Stimulated activated CD4-positive, alpha-beta T cell treated with anti-CD3 and anti-CD28 coated beads, Interleukin-15, amount 100 ng/mL, for 24 hours (primary cell): ENCODE measurements around the gene PREX1.

Experiments used
- DNase-seq: peaks from one replicate; pipeline ENCODE4 v3.0.0-alpha.2; 2020

The PREX1 gene

DNA sequence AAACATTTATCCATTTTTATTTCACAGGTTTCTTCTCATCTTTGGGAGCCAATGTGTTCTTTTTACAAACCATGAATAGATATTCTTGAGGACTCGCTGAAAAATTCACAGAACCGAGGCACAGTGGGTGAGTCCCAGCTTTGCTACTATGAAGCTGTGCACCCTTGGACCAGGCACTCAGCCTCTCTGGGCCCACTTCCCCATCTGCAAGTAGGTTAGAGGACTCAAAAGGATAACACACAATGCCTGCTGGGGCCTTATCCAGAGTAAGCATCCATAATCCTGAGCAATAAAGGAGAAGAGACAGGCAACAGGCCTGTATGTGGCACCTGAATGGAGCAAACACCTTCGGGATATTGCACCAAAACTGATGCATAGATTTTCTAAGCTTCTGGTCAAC, 153.3 kb downstream of the PREX1 start:
- DNase-seq: no peak

DNA sequence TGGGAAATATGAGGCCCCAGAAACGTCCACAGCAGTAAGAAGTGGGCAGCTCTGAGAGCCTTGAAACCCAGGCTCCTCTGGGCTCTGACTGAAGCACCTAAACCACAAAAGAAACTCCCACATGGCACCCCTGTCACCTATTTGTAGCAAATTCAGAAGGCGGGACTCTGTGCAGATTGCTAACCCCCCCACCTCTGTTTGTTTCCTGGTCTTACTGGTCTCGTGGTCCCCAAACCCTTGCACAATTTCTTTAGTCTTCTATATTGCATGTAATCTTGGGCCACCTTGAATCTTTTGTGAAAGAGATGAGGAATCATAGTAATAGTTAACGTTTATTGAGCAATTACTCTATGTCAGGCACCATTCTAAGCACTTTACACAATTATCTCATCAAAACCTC, 154.3 kb downstream of the PREX1 start:
- DNase-seq: no peak

DNA sequence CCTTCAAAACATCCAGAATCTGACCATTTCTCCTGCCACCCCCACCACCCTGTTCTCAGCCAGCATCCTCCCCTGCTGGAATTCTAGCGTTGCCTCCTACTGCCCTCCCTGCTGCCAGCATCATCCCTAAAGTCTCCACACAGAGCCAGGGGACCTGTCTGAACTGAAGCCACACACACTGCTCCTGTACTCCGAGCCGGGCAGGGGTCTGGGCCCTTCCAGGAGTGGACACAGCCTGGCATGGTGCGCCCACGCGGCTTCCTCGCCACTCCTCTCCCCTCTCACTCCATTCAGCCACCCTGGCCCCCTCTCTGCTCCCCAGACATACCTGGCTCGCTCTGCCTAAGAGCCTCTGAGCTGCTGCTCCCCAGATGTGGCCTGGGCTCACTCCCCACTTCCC, 155.5 kb downstream of the PREX1 start:
- no peak for DNase-seq

DNA sequence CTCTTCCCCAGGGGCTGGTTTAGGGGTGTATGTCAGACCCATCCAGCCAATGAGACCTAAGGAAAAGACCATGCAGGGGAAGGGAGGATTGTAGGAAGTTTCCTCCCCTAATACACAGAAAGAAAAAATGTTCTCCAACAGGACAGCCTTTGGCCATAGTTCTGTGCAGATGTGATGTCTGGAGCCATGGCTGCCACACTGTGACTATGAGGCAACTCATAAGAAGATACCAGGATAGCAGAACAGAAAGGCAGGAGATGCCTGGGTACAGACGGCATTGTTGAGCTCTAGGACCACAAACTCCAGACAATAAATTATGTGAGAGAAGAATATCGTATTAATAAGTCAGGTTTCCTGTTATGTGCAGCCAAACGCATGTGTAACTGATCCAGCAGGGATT, 156.7 kb downstream of the PREX1 start:
- no peak for DNase-seq

DNA sequence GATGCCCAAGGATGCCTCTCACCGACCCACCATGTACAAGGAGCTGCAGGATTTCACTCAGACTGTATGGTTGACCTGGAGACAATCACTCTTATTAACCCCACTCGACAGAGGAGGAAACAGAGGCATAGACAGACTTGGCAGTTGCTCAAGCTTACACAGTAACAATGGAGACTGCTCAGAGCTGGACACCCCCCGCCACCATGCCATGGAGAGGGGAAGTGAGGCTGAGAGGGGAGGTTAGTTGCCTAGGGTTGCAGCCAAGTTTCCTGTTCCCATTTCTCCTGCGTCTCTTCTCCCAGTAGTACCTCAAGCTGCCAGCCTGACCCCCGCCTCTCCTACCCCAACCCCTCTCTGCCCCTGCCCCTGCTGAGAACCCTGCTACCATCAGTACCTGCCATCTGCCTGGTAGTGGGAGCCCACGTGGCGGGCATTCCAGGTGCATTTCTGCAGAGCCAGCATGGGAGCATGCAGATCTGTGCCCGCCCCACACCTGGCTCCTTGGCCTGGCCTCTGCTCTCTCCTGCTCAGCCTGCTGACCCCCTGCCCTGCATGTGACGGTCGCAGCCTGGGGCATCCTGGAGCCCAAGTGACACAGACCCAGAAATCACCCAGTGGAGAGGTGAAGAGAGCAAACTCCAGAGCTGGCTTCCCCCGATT, 157.7 kb downstream of the PREX1 start:
- no peak for DNase-seq

DNA sequence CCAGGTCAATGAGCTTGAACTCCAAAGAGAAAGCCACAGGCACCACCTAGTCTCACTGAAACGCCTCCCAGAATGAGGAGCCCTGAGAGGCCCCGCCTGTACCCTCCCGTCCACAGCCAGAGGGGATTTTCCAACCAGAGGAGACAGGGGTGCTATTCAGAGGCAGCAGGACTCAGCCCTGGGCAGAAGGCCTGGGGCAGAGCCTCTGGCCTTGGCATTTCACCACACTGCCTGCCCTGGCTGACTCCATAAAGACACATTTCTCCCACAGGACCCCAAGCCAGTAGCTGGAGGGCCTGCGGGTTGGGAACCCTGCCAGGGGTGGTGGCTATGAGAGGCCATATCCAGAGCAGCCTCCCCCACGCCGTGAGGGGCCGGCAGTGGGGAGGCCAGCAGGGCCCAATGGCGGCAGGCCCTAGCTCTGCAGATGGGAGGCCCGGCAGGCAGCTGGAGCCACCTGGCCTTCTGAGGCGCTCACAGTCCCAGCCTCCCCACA, 159.3 kb downstream of the PREX1 start:
- no peak for DNase-seq

DNA sequence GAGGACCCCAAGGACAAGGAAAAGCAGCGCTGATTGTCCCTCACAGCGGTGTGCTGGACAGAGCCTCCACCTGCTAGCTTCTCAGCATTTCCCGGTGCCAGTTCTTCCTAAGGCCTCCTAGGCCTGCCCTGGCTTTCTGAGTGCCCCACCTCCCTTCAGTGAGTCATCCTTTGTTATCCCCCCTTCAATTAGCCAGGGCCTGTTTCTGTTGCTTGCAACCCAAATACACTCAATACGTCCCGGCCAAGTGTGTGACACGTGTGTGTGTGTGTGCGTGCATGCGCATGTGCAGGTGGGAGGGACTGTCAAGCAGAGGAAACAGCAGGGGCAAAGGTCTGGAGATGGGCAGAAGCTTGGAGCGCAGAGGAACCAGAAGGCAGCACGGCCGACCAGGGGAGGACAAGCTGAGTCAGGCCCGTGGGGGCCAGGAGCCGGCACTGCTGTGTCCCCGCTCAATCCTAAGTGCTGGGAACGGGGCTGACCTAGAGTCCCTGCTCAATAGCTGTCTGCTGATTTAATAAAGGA, 159.8 kb downstream of the PREX1 start:
- no peak for DNase-seq

DNA sequence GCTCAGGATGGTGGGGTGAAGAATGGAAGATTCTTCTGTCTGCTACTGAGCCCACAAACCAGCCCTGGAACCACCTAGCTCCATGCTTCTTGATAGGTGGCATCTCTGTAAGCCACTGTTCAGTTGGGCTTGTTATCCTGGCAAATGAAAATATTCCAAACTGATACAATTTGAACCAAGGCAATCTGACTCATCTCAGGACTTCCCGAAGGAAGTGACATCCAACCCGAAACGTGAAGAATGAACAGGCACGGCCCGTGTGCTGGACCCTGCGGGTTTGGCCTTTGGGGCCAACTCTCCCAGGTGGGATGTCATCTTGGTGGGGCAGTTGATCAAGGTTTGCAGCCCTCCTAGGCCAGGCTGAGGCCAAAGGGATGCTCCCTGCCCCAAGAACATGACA, 160.3 kb downstream of the PREX1 start:
- no peak for DNase-seq

DNA sequence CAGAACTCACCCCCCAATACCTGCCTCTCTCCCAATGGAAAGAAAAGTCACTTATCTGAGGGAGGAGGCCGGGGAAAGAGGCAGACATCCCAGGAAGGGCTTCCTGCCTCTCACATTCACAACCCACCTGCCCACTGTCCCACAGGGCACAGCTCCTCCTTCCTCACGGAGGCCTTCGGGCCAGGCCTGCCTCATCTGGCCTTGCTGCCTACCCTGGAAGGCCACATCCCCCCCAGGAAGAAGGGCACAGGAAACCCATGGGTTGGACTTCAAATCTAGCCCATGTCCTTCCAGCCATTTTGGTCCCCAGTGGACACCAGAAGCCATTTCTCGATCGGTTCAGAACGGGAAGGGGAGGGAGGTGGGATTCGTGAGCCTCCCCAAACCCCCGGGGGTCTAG, 162.0 kb downstream of the PREX1 start:
- no peak for DNase-seq

DNA sequence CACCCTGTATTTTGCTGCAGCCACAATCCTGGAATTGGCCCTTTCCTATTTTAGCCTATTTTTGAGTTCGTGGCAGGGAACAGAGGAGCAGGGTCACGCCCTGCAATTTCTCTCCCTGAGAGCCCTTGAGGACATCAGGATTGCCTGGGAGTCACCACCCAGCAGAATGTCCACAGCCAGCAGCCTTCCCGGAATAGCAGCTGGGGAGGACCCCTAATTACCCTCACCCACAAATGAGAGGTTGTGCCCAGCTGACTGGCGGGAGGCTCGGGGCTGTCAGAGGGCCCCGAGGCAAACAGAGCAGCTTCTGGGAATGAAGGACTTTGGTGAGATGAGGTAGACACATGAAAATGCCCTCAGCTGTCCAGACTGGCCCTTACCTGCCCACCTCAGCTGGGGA, 165.1 kb downstream of the PREX1 start:
- DNase-seq: no peak

DNA sequence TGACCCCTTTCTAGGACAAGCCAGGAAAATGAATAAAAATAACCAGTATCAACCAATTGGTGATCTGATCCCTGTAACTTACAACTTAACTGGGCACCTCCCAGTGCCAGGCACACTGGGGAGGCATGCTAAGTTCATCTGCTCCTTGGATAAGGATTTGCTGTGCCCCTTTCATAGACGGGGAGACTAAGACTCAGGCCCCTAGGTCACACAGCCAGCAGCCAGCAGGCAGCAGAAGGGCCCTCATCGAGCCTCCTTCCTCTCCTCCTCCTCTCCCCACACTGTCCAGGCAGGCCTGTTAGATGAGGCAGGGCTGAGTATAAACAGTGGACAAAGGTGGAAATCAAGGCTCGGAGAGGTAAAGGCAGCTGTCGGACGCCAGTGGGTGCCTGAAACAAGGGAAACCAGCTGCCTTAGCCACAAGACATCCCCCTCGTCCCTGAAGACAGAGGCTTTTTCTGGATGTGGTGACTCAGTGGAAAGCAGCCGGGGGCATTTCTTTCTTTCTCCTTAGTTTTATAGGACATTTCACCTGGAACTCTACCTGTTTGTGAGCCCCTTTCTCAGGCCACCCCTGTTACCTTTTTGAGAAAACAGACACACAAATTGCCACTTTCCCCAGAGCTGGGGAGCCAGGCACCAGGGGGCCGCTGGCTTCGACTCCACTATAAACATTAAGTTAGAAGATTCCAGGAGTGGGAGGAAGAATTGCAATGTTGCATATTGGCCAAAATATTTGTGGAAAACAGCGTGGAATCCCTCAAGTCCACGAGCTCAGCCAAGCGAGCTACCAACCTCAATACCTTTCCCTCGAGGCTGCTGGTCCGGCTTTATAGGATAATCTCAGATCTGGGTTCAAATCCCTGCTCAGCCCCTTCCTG, 166.0 kb downstream of the PREX1 start:
- DNase-seq: no peak

DNA sequence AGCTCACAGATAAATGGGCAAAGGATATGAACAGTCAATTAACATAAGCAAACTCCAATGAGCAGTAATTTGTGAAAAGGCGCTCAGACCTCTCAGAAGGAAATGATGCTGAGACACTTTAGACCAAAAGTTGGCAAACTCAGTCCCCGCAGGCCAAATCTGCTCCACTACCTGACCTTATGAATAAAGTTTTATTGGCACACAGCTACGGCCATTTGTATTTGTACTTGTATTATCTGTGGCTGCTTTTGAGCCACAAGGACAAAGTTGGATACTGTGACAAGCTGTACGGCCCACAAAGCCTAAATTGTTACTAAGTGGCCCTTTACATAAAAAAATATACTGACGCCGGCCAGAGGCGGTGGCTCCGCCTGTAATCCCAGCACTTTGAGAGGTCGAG, 167.0 kb downstream of the PREX1 start:
- no peak for DNase-seq

DNA sequence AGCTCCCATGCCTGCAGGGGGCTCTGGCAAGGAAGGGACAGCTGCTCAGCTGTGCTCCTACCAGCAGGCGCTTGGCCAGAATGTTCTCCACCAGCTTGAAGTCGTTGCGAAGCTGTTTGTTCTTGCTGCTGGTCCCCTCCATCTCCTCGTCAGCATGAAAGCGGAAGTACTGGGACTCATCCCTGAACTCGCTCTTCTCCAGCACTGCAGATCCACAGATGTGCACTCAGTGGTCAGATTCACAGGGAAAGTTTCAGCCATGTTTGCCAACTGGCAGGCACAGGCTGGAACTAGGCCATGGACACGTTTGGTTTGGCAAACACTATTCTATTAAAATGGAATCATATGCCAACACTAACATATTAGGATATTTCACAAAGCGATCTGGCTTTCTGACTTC, 167.9 kb downstream of the PREX1 start:
- no peak for DNase-seq

DNA sequence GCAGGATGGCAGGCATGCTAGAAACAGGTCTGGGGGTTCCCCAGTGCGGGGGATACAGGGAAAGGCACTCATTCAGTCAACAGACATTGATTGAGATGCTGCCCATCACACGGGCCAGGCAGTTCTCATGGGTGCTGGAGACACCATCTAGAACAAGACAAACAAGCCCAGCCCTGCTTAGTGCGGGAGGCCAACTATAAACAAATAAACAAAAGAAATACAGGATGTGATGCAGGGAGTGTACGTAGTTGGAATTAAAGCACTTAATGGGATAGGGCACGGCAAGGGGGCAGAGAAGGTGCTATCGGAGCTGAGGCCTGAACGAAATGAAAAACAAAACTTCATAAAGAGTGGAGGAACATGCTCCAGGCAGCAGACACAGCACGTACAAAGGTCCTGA, 169.3 kb downstream of the PREX1 start:
- no peak for DNase-seq

DNA sequence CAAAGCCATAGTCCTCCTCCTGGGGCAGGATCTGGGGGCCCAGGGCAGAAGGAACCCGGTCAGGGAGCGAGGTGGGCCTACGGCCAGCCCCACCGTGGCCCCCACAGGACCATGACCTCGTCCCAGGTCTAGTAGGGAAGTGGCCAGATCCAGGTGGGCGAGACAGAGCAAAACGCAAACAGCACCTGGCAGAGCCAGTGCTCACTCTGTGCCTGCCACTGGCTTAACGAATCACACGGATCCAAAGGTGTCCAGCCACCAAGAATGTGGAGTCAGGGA, 169.7 kb downstream of the PREX1 start:
- no peak for DNase-seq

DNA sequence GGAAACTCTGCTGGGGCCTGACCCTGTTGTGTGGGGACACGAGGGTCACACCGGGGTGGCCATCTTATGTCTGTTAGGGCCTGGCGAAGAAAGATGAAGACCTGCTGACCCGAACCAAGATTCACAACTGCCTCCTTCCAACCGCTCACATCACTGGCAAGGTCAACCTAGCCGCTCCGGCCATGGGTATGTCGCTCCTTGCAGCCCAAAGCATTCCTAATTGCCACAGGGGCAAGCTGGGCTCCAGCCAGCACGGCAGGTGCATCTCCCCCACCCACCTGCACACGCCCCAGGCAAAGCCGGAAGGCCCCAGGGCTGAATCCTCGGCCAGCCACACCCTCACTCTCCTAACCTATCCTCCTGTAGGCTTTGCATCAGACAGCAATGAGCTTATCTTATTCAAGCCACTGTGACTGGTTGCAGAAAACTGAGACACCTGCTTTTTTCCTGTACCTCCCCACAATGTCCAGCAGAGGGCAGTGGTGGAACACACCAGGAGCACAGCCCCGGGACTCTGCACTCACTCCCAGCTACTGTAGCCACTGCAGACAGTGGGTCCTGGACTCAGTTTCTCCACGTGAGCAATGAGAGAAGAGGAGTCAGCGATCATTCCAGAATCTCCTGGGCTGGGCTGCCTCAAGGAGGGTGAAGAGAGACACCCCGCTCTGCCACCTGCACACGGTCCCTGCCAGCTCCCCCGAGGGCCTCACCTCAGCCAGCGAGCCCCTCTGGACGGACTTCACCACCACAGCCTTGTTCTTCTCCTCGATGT, 170.2 kb downstream of the PREX1 start:
- DNase-seq: peak; percentile 69

DNA sequence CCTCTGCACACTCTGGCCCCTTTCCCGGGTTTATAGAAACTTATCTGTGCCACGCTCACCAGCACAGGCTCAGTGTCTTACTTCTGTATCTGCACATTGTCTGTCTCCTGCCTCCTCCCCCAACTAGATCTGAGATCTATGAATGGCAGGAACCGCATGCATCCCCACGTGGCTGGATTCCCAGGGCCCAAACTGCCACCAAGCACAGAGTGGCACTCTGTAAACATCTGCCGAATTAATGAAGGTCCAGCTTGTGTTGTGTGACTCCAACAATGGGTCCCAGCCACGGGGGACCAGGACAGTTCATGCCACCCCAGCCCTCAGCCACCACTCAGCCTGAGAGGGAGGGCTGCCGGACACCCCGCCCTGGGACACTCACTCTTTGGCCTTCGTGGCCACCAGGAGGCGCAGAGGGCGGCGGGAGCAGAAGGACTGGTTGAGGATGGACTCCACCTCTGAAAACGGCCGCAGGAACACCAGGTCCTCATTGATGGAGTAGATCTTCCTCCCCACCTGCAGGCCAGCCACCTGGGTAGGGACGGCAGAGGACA, 171.1 kb downstream of the PREX1 start:
- no peak for DNase-seq

DNA sequence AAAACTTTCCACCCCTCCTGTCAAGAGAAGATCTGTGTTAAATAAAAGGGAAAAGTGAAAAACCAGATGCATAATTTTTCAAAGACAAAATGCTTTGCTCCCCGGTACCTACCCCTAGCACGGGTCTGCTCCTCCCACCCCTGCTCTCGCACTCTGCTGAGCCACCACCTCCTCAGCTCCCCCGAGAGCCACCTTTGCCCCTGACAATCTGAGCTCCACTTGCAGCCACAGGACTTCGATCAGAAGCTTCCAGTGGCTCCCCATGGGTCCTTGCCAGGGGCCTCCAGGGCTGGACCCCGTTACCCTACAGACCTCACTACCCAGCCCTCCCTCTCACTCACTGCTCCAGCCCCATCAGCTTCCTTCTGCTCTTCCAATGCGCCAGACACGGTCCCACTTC, 171.7 kb downstream of the PREX1 start:
- no peak for DNase-seq

DNA sequence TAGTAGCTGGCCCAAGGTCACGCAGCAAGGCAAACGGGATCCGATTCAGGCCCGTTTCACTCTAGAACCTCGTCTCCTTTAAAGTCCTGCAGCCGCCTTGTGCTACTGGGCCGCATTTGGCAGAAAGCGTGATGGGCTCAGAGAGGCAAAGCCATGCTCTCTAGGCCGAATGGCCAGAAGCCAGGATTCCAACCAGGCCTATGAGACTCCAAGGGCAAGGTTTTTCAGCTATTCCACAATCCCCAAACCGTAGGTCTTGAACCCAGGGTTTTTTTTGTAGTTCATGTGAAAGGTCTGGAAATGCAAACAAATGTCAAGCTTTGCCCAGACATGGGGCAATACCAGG, 174.1 kb downstream of the PREX1 start:
- DNase-seq: no peak

DNA sequence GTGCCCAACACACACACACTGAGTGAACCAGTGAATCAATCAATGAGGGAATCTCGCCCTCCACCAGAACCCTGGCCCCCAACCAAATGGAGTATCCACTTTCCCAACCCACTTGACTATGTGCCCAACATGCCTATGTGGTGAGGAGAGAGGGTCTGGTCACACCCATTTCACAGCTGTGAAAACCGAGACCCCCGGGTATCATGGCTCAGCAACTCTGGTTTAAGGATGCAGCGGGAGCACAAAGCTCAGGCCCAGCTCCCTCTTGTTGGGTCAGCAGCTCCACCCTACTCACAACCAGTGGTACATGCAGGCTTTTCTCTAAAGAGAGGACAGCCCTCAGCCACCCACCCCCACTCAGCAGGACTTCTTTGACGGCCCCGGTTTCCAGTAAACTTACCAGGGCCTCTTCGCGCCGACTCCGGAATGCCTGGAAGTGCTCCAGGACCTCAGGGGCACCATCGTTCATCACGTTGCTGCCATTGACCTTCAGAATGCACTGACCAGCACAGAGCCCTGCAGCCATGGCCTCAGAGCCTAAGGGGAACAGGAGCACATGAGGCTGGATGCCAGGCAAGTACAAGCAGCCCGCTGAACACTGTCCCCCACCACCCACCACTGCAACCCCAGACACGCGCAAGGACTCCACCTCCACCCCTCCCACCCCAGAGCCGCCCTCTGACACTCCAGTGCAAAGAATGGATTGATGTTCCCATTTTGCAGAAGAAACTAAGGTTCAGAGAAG, 174.7 kb downstream of the PREX1 start:
- no peak for DNase-seq

DNA sequence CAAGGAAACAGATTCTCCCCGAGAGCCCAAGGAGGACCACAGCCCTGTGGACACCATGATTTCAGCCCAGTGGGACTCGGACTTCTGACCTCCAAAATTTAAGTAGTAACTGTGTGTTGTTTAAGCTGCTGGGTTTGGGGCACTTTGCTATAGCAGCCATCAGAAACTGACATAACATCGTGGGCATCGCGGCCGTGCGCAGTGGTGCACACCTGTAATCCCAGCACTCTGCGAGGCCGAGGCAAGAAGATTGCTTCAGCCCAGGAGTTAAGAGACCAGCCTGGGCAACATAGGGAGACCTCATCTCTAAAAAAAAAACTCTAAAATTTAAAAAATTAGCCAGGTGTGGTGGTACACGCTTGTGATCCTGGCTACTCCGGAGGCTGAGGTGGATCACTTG, 175.8 kb downstream of the PREX1 start:
- no peak for DNase-seq

DNA sequence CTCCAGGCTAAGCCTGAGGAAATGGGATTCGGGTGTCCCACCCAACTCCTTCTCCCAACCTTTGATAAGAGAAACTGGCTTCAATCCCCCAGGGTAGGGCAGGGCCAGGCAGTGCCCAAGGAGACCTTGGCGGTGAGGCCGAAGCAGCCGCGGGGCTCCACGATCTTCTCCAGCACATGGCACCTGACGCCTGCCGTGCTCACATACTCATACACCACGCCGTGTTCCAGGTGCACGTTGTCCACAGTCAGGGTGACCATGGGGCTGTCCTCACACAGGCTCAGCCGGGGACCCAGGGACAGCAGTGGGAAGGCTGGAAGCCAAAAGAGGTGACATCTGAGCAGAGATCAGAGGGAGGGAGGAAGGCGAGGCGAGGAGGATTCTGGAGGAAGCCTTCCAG, 176.5 kb downstream of the PREX1 start:
- no peak for DNase-seq

DNA sequence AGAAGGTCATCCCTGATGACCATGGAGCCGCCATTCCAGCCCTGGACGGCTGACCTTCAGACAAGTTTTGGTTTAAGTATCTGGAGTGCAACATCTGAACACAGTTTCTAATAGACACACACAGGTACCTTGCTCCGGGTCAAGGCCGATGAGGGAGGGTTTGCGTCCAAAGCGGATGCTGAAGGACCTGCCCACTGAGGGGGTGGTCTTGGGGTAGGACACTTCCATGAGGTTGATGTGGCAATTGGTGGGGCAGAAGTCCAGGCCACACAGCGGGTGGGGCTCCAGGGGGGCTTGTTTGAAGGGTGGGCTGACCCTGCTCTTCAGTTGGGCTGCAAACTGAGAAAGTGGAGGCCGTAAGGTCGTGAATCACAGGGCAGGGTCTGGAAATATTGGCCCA, 177.9 kb downstream of the PREX1 start:
- DNase-seq: no peak
